Trophoblast cell (in vitro differentiated cells and primary cell): ENCODE results near the gene SPAM1.
A peak's percentile ranks its signal among the peaks of the same experiment; 100 is the strongest.

ENCODE experiments used
- DNase-seq, 2 donors: peaks; one replicate each; pipeline ENCODE4 v3.0.0-alpha.2; 2016
- H2AFZ ChIP-seq: 2 replicates; pipeline ENCODE4 v1.6.1; 2013; ENCODE audit warnings: low read length, moderate library complexity, mild to moderate bottlenecking; ENCODE audit not compliant: insufficient read depth, poor library complexity
- H2AK5ac ChIP-seq: 2 replicates; pipeline ENCODE4 v1.6.1; 2013; ENCODE audit warnings: mild to moderate bottlenecking, low read length
- H2BK120ac ChIP-seq: 2 replicates; pipeline ENCODE4 v1.6.1; 2013; ENCODE audit warnings: low read length, mild to moderate bottlenecking, moderate library complexity; ENCODE audit not compliant: insufficient read depth, poor library complexity
- H2BK12ac ChIP-seq: 2 replicates; pipeline ENCODE4 v1.6.1; 2013; ENCODE audit warnings: mild to moderate bottlenecking, low read length, moderate library complexity
- H2BK5ac ChIP-seq: 2 replicates; pipeline ENCODE4 v1.6.1; 2013; ENCODE audit warnings: low read length, low read depth, moderate library complexity, mild to moderate bottlenecking; ENCODE audit not compliant: poor library complexity
- H3K14ac ChIP-seq: 2 replicates; pipeline ENCODE4 v1.6.1; 2013; ENCODE audit warnings: mild to moderate bottlenecking, low read length
- H3K18ac ChIP-seq: 2 replicates; pipeline ENCODE4 v1.6.1; 2013; ENCODE audit warnings: mild to moderate bottlenecking, low read length
- H3K23ac ChIP-seq: 2 replicates; pipeline ENCODE4 v1.6.1; 2013; ENCODE audit warnings: low read length
- H3K27ac ChIP-seq: 2 replicates; pipeline ENCODE4 v1.5.1; 2013; ENCODE audit warnings: low read depth, mild to moderate bottlenecking, inconsistent platforms, low read length, moderate library complexity
- H3K27me3 ChIP-seq: 2 replicates; pipeline ENCODE4 v1.6.1; 2013; ENCODE audit warnings: inconsistent platforms, mild to moderate bottlenecking, low read length, moderate library complexity; ENCODE audit not compliant: insufficient read depth
- H3K36me3 ChIP-seq, 2 experiments: 1 replicate in 1 of 2; 2 replicates in 1 of 2; pipeline ENCODE4 v1.6.1; 2013; ENCODE audit warnings: low read length in 2 of 2, mild to moderate bottlenecking in 2 of 2, moderate library complexity in 1 of 2; ENCODE audit not compliant: insufficient read depth in 2 of 2, control insufficient read depth in 1 of 2
- H3K4ac ChIP-seq: 2 replicates; pipeline ENCODE4 v1.6.1; 2013; ENCODE audit warnings: low read depth, mild to moderate bottlenecking, low read length, moderate library complexity
- H3K4me1 ChIP-seq, 2 experiments: 1 replicate in 1 of 2; 2 replicates in 1 of 2; pipeline ENCODE4 v1.6.1; 2013; ENCODE audit warnings: low read length in 2 of 2, mild to moderate bottlenecking in 2 of 2, moderate library complexity in 1 of 2; ENCODE audit not compliant: insufficient read depth in 2 of 2, control insufficient read depth in 1 of 2
- H3K4me2 ChIP-seq: 2 replicates; pipeline ENCODE4 v1.6.1; 2013; ENCODE audit warnings: inconsistent platforms, mild to moderate bottlenecking, low read length, moderate library complexity
- H3K4me3 ChIP-seq: 2 replicates; pipeline ENCODE4 v1.5.1; 2013; ENCODE audit warnings: mild to moderate bottlenecking, low read depth, low read length, inconsistent platforms
- H3K79me1 ChIP-seq: one replicate; pipeline ENCODE4 v1.6.1; 2013; ENCODE audit warnings: low read length
- H3K79me2 ChIP-seq: 2 replicates; pipeline ENCODE4 v1.6.1; 2013; ENCODE audit warnings: low read length, mild to moderate bottlenecking; ENCODE audit not compliant: control insufficient read depth, insufficient read depth, poor library complexity
- H3K9ac ChIP-seq: 2 replicates; pipeline ENCODE4 v1.6.1; 2013; ENCODE audit warnings: mild to moderate bottlenecking, low read length
- H3K9me3 ChIP-seq: 2 replicates; pipeline ENCODE4 v1.6.1; 2013; ENCODE audit warnings: low read depth, mild to moderate bottlenecking, control low read depth, inconsistent platforms, low read length; ENCODE audit not compliant: insufficient read depth
- H4K12ac ChIP-seq: 2 replicates; pipeline ENCODE4 v1.6.1; 2013; ENCODE audit warnings: low read depth, mild to moderate bottlenecking, low read length, moderate library complexity
- H4K8ac ChIP-seq: 2 replicates; pipeline ENCODE4 v1.6.1; 2013; ENCODE audit warnings: low read depth, mild to moderate bottlenecking, low read length, moderate library complexity
- H4K91ac ChIP-seq: one replicate; pipeline ENCODE4 v1.6.1; 2013; ENCODE audit warnings: low read depth, mild to moderate bottlenecking, low read length, moderate library complexity
- WGBS: extraction: QIAGEN DNeasy Blood & Tissue Kit; methylation state at CpG from one replicate; pipeline ENCODE4 v1.1.7; 2013; ENCODE audit warnings: missing lambda C conversion rate; ENCODE audit not compliant: insufficient read length, insufficient coverage; ENCODE audit errors: extremely low coverage; 5-methylcytosine and 5-hydroxymethylcytosine counted together

Gene SPAM1

DNA sequence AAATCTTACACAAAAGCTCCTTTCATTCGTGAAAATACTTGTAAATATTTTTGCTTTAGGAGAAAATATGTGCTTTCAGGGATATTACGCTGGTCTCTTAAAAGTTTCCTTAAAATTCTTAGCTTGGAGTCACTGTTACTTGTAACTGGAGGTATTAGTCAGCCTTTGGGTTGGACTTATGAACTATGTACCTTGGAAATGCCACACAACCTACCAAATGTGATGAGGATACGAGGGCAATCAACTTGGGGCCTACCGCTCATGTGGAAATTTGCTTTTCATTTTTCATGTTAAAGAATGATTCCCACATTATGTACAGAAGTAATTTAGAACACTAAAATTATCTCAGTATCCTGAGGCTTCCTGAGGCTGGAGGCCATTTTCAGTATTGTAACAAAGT is 23.1 kb downstream of the SPAM1 start:
- Histone ChIP-seq H4K91ac (peak overlapping the region; percentile 62), H3K79me2 (no peaks in the 10 kb centered on the region), H2AFZ (no peak overlapping the region), H2BK12ac (no peak overlapping the region), H2BK5ac (no peak overlapping the region), H3K9ac (no peak overlapping the region), H3K4me1 (peaks cover 4 to 8% of the 10 kb centered on the region in 2 experiments), H3K4me2 (no peak overlapping the region), H3K14ac (no peak overlapping the region), H3K27me3 (no peaks in the 10 kb centered on the region), H3K4me3 (no peak overlapping the region), H3K79me1 (peaks cover 11% of the 10 kb centered on the region), H3K18ac (no peak overlapping the region), H2BK120ac (peak overlapping the region; percentile 60), H3K36me3 (no peaks in the 10 kb centered on the region), H3K27ac (peak overlapping the region; percentile 77), H3K9me3 (no peaks in the 10 kb centered on the region), H4K8ac (no peak overlapping the region), H3K4ac (no peak overlapping the region), H4K12ac (no peak overlapping the region), H3K23ac (no peak overlapping the region), H2AK5ac (no peak overlapping the region)
- no peak for DNase-seq
- WGBS = no CpG with 5 or more reads among the region's 4 CpGs

DNA sequence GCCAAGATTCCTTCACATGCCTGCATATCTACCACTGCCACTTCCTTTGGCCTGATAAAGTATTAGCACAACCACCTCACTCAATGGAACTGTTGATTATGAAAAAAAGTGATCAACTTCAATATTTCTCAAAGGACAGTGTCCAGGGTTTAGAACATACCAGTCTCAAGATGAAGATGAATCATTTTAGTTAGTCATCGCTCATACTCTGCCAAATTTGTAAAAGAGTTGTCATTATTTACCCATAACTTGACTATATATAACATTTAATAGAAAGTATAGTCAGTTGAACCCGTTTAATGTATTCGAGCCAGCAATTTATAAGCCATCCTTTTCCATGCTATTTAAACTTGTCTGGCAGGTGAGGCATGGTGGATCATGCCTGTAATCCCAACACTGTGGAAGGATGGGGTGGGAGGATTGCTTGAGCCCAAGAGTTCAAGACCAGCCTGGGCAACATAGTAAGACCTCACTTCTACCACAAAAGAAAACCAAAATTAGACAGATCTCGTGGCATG is 33.2 kb downstream of the SPAM1 start:
- Histone ChIP-seq H3K18ac (no peak overlapping the region), H2BK120ac (no peak overlapping the region), H3K36me3 (no peaks in the 10 kb centered on the region), H3K4me3 (no peak overlapping the region), H3K79me1 (no peaks in the 10 kb centered on the region), H4K8ac (no peak overlapping the region), H2BK5ac (no peak overlapping the region), H4K91ac (no peak overlapping the region), H3K9ac (no peak overlapping the region), H3K27me3 (no peaks in the 10 kb centered on the region), H2BK12ac (no peak overlapping the region), H3K27ac (no peak overlapping the region), H3K14ac (peak overlapping the region; percentile 30), H2AFZ (no peak overlapping the region), H3K79me2 (no peaks in the 10 kb centered on the region), H3K4me1 (no peaks in the 10 kb centered on the region), H4K12ac (peak overlapping the region; percentile 30), H3K4ac (no peak overlapping the region), H3K9me3 (no peaks in the 10 kb centered on the region), H3K23ac (no peak overlapping the region), H3K4me2 (no peak overlapping the region), H2AK5ac (no peak overlapping the region)
- WGBS = no CpG with 5 or more reads among the region's 4 CpGs
- no peak for DNase-seq

- Histone ChIP-seq H2BK5ac (no peak overlapping the region), H4K91ac (no peak overlapping the region), H3K23ac (no peak overlapping the region), H3K9ac (no peak overlapping the region), H3K36me3 (no peaks in the 10 kb centered on the region), H2AFZ (no peak overlapping the region), H3K9me3 (no peaks in the 10 kb centered on the region), H3K27ac (no peak overlapping the region), H3K14ac (no peak overlapping the region), H3K27me3 (no peaks in the 10 kb centered on the region), H2AK5ac (no peak overlapping the region), H2BK120ac (no peak overlapping the region), H3K4me3 (no peak overlapping the region), H2BK12ac (no peak overlapping the region), H3K4ac (no peak overlapping the region), H3K79me2 (no peaks in the 10 kb centered on the region), H3K4me2 (no peak overlapping the region), H3K79me1 (no peaks in the 10 kb centered on the region), H4K8ac (no peak overlapping the region), H4K12ac (no peak overlapping the region), H3K4me1 (no peaks in the 10 kb centered on the region), H3K18ac (no peak overlapping the region)
- no peak for DNase-seq
- no CpG with 5 or more reads among the region's 6 CpGs for WGBS
Observed at GRCh38 chr7:123961771-123962170, 36.7 kb downstream of the SPAM1 start.

- Histone ChIP-seq H3K14ac (no peak overlapping the region), H4K12ac (no peak overlapping the region), H2AFZ (no peak overlapping the region), H3K79me2 (no peaks in the 10 kb centered on the region), H4K91ac (no peak overlapping the region), H2AK5ac (no peak overlapping the region), H4K8ac (no peak overlapping the region), H2BK12ac (no peak overlapping the region), H3K4me2 (no peak overlapping the region), H3K18ac (no peak overlapping the region), H3K27ac (no peak overlapping the region), H3K9ac (no peak overlapping the region), H3K23ac (no peak overlapping the region), H3K27me3 (no peaks in the 10 kb centered on the region), H2BK120ac (no peak overlapping the region), H2BK5ac (no peak overlapping the region), H3K36me3 (no peaks in the 10 kb centered on the region), H3K9me3 (no peaks in the 10 kb centered on the region), H3K4me3 (no peak overlapping the region), H3K4me1 (no peaks in the 10 kb centered on the region), H3K79me1 (no peaks in the 10 kb centered on the region), H3K4ac (no peak overlapping the region)
- no CpG with 5 or more reads among the region's 4 CpGs for WGBS
- no peak for DNase-seq
Observed at GRCh38 chr7:123966936-123967335, 41.9 kb downstream of the SPAM1 start.
